SK-N-SH (cell line): ENCODE measurements around the gene EPB41L2. TPM values are rescaled to one million over a fixed set of nuclear protein-coding genes. Genes with fewer than 3 reads are reported as not detected.

Experiments
- CTCF ChIA-PET: fragments of 300-600, 350-600 bp; formaldehyde crosslinking; extraction: SDS; loops from one replicate; lab custom pipeline; 2021; lab: Yijun Ruan, JAX
- POLR2A ChIA-PET: fragments of 350-600 bp; sonication (Branson Sonifier 250); formaldehyde crosslinking; extraction: SDS; loops from one replicate; lab custom pipeline; 2020; ENCODE audit warnings: antibody characterized with exemption, inconsistent platforms; lab: Yijun Ruan, JAX
- DNase-seq: peaks from one replicate; pipeline ENCODE4 v3.0.0; 2012
- H2AFZ ChIP-seq: fragments of 200-600 bp; sonication (generic); 2 replicates; pipeline ENCODE4 v1.8.1; 2016; ENCODE audit warnings: antibody characterized with exemption, mild to moderate bottlenecking, low read depth
- H3F3A ChIP-seq: fragments of 200-600 bp; sonication (generic); replicated peaks from 2 replicates; pipeline ENCODE3; 2016; ENCODE audit warnings: antibody characterized with exemption, mild to moderate bottlenecking; ENCODE audit not compliant: insufficient read depth
- H3K27ac ChIP-seq, 2 experiments: fragments of 200-500 bp in 1 of 2; fragments of 200-600 bp in 1 of 2; sonication (Bioruptor generic) in 1 of 2; sonication (generic), shearing (Covaris generic) in 1 of 2; 2 replicates each; pipeline versions ENCODE4 v1.5.1 to v1.6.1; 2014 to 2016; ENCODE audit warnings: low read depth in 2 of 2, inconsistent platforms in 1 of 2, low read length in 1 of 2, mild to moderate bottlenecking in 1 of 2, mixed read lengths in 1 of 2
- H3K27me3 ChIP-seq: fragments of 200-600 bp; sonication (generic), shearing (Covaris generic); 2 replicates; pipeline ENCODE4 v1.6.1; 2016; ENCODE audit warnings: mixed run types; ENCODE audit not compliant: insufficient read depth
- H3K36me3 ChIP-seq, 2 experiments: fragments of 200-500 bp in 1 of 2; fragments of 200-600 bp in 1 of 2; sonication (Bioruptor generic) in 1 of 2; sonication (generic) in 1 of 2; replicated peaks in 1 of 2; 2 replicates each; pipeline versions ENCODE3 to v1.5.1; 2014 to 2016; ENCODE audit warnings: low read length in 1 of 2, mild to moderate bottlenecking in 1 of 2; ENCODE audit not compliant: insufficient read depth in 2 of 2, control insufficient read depth in 1 of 2
- H3K4me1 ChIP-seq, 2 experiments: fragments of 200-500 bp in 1 of 2; fragments of 200-600 bp in 1 of 2; sonication (Bioruptor generic) in 1 of 2; sonication (generic), shearing (Covaris generic) in 1 of 2; 2 replicates each; pipeline versions ENCODE4 v1.5.1 to v1.6.1; 2014 to 2016; ENCODE audit warnings: low read depth in 1 of 2, low read length in 1 of 2, mixed run types in 1 of 2; ENCODE audit not compliant: insufficient read depth in 2 of 2, control insufficient read depth in 1 of 2
- H3K4me2 ChIP-seq: fragments of 200-600 bp; sonication (generic), shearing (Covaris generic); 2 replicates; pipeline ENCODE4 v1.6.1; 2017; ENCODE audit warnings: mixed run types
- H3K4me3 ChIP-seq, 2 experiments: fragments of 200-500 bp in 1 of 2; fragments of 200-600 bp in 1 of 2; sonication (Bioruptor generic) in 1 of 2; sonication (generic), shearing (Covaris generic) in 1 of 2; 2 replicates each; pipeline versions ENCODE4 v1.5.1 to v1.8.1; 2014 to 2016; ENCODE audit warnings: low read depth in 2 of 2, inconsistent platforms in 1 of 2, low read length in 1 of 2, mild to moderate bottlenecking in 1 of 2, mixed read lengths in 1 of 2, moderate library complexity in 1 of 2
- H3K79me2 ChIP-seq: fragments of 200-600 bp; sonication (generic); 2 replicates; pipeline ENCODE4 v1.8.1; 2017; ENCODE audit warnings: mild to moderate bottlenecking; ENCODE audit not compliant: insufficient read depth
- H3K9ac ChIP-seq: fragments of 200-600 bp; sonication (generic); 2 replicates; pipeline ENCODE4 v1.6.1; 2017; ENCODE audit warnings: mixed run types
- H3K9me2 ChIP-seq: fragments of 200-600 bp; sonication (generic); 2 replicates; pipeline ENCODE4 v1.6.1; 2017; ENCODE audit warnings: mixed run types
- H3K9me3 ChIP-seq: fragments of 200-600 bp; sonication (generic); 2 replicates; pipeline ENCODE4 v1.6.1; 2017; ENCODE audit warnings: mixed run types, mild to moderate bottlenecking, moderate library complexity
- H4K20me1 ChIP-seq: fragments of 200-600 bp; sonication (generic); 2 replicates; pipeline ENCODE4 v1.6.1; 2017; ENCODE audit warnings: mild to moderate bottlenecking, mixed run types; ENCODE audit not compliant: insufficient read depth
- CHD2 ChIP-seq: fragments of 150-350 bp; IDR thresholded peaks from 2 replicates; pipeline ENCODE4 v1.6.1; 2018; ENCODE audit warnings: low read length; ENCODE audit not compliant: partially characterized antibody
- CTCF ChIP-seq: fragments of 200-600 bp; sonication (generic); IDR thresholded peaks from 2 replicates; pipeline ENCODE4 v1.6.1; 2017; ENCODE audit warnings: antibody characterized with exemption, mild to moderate bottlenecking, moderate library complexity
- ELF1 ChIP-seq: IDR thresholded peaks from 2 replicates; pipeline ENCODE4 v1.4.0; 2012
- EZH2phosphoT487 ChIP-seq: fragments of 200-600 bp; sonication (generic); IDR thresholded peaks from 2 replicates; pipeline ENCODE4 v1.6.1; 2017; ENCODE audit warnings: low read depth, mixed run types, mild to moderate bottlenecking, antibody characterized with exemption, moderate library complexity, borderline replicate concordance
- FOXJ3 ChIP-seq: sonication (generic); formaldehyde crosslinking; IDR thresholded peaks from 2 replicates; pipeline ENCODE4 v1.5.1; 2020; ENCODE audit warnings: mild to moderate bottlenecking, missing genetic modification reagents
- GABPA ChIP-seq: IDR thresholded peaks from 2 replicates; pipeline ENCODE4 v1.4.0; 2012; ENCODE audit warnings: low read depth, mild to moderate bottlenecking
- GATA2 ChIP-seq: sonication (generic); formaldehyde crosslinking; IDR thresholded peaks from 2 replicates; pipeline ENCODE4 v1.5.0; 2020; ENCODE audit warnings: mild to moderate bottlenecking, missing genetic modification reagents
- JUND ChIP-seq: IDR thresholded peaks from 2 replicates; pipeline ENCODE4 v1.4.0; 2012
- MAX ChIP-seq: IDR thresholded peaks from 2 replicates; pipeline ENCODE4 v1.4.0; 2012; ENCODE audit warnings: low read depth
- MEF2A ChIP-seq: IDR thresholded peaks from 2 replicates; pipeline ENCODE4 v1.4.0; 2012; ENCODE audit warnings: low read depth, borderline replicate concordance
- MXI1 ChIP-seq: IDR thresholded peaks from 2 replicates; pipeline ENCODE4 v1.6.1; 2012; ENCODE audit warnings: mild to moderate bottlenecking, low read depth, low read length, improper control_type of control experiment
- NFIC ChIP-seq: IDR thresholded peaks from 2 replicates; pipeline ENCODE4 v1.4.0; 2012; ENCODE audit warnings: borderline replicate concordance
- NRF1 ChIP-seq: IDR thresholded peaks from 2 replicates; pipeline ENCODE4 v1.6.1; 2012; ENCODE audit warnings: low read depth, mild to moderate bottlenecking, low read length
- POLR2AphosphoS5 ChIP-seq: IDR thresholded peaks from 2 replicates; pipeline ENCODE4 v1.6.1; 2012; ENCODE audit warnings: low read depth, low read length
- REST ChIP-seq: IDR thresholded peaks from 2 replicates; pipeline ENCODE4 v1.6.1; 2012; ENCODE audit warnings: mild to moderate bottlenecking, low read depth, low read length, moderate library complexity
- RXRA ChIP-seq: IDR thresholded peaks from 2 replicates; pipeline ENCODE4 v1.4.0; 2012; ENCODE audit warnings: low read depth, mild to moderate bottlenecking, borderline replicate concordance
- TAF1 ChIP-seq: IDR thresholded peaks from 2 replicates; pipeline ENCODE4 v1.6.1; 2012; ENCODE audit warnings: low read depth, mild to moderate bottlenecking, low read length, moderate library complexity, borderline replicate concordance
- USF2 ChIP-seq: fragments of 150-350 bp; IDR thresholded peaks from 2 replicates; pipeline ENCODE4 v1.6.1; 2017; ENCODE audit warnings: antibody characterized with exemption, low read length, low read depth, borderline replicate concordance
- YY1 ChIP-seq: IDR thresholded peaks from 2 replicates; pipeline ENCODE4 v1.4.0; 2012; ENCODE audit warnings: low read depth, mild to moderate bottlenecking
- ZBTB33 ChIP-seq: IDR thresholded peaks from 2 replicates; pipeline ENCODE4 v1.4.0; 2012; ENCODE audit warnings: low read depth, borderline replicate concordance
- whole genome bisulfite sequencing: methylation state at CpG from one replicate; pipeline ENCODE4 v1.1.6; 2017; ENCODE audit warnings: low lambda C conversion rate; 5-methylcytosine and 5-hydroxymethylcytosine counted together
- polyA plus RNA-seq, 3 experiments: library from polyadenylated mRNA; depleted of rRNA; stranded (reverse); fragments of >200 nt; gene quantifications; 2 replicates each; pipeline ENCODE4 v1.2.3, GENCODE V29; 2012

EPB41L2 gene
- polyA plus RNA-seq, 1 of the 3 experiments (the other 2 are of a cell fraction): 1.4 TPM

- Histone ChIP-seq H3K79me2 (no peaks in the 10 kb centered on the region), H3K4me2 (no peak overlapping the region), H3K4me3 (no peak overlapping the region), H3K9ac (no peak overlapping the region), H4K20me1 (no peaks in the 10 kb centered on the region), H3F3A (no peaks in the 10 kb centered on the region), H3K9me2 (no peaks in the 10 kb centered on the region), H3K27ac (no peak overlapping the region), H3K36me3 (no peaks in the 10 kb centered on the region), H2AFZ (no peak overlapping the region), H3K27me3 (no peaks in the 10 kb centered on the region; the same call in 1 of the 2 replicates), H3K4me1 (peaks cover 0 to 6% of the 10 kb centered on the region in 2 experiments; a peak in 1 of 4 replicates), H3K9me3 (no peaks in the 10 kb centered on the region)
- POLR2A ChIA-PET: no interaction called here
- TF ChIP-seq EZH2phosphoT487: no peak
- TF ChIP-seq GATA2: no peak
- TF ChIP-seq CHD2: no peak
- TF ChIP-seq GABPA: no peak
- TF ChIP-seq NFIC: no peak
- no peak for TF ChIP-seq TAF1
- TF ChIP-seq CTCF: no peak
- TF ChIP-seq MAX: no peak
- TF ChIP-seq MXI1: no peak
- TF ChIP-seq NRF1: no peak
- CTCF ChIA-PET: no interaction called here
- no peak for DNase-seq
- WGBS: 18% methylated on average over 1 of the region's 1 CpG
Measured at GRCh38 chr6:130949553-130949952, 113.5 kb downstream of the EPB41L2 start.

GRCh38 chr6:130947464-130947863 is 115.6 kb downstream of the EPB41L2 start:
- ChIA-PET CTCF (interaction anchor here (1.0 kb wide), 1 partner anchor 12 kb away, joined by 3 read pairs; no protein-coding TSS in a partner anchor), POLR2A (no interaction called here)
- Histone ChIP-seq H3K9me3 (no peaks in the 10 kb centered on the region), H3K36me3 (no peaks in the 10 kb centered on the region), H3F3A (no peaks in the 10 kb centered on the region), H3K27me3 (no peaks in the 10 kb centered on the region; the same call in 1 of the 2 replicates), H3K9me2 (no peaks in the 10 kb centered on the region), H3K79me2 (no peaks in the 10 kb centered on the region), H3K27ac (no peak overlapping the region), H4K20me1 (no peaks in the 10 kb centered on the region), H2AFZ (no peak overlapping the region), H3K4me3 (no peak overlapping the region), H3K9ac (no peak overlapping the region), H3K4me2 (no peak overlapping the region), H3K4me1 (peaks cover 0 to 6% of the 10 kb centered on the region in 2 experiments; a peak in 1 of 4 replicates)
- 6% methylated on average over 4 of the region's 4 CpGs for WGBS
- DNase-seq: no peak
- TF ChIP-seq POLR2AphosphoS5 (no peak), ZBTB33 (no peak), RXRA (no peak), USF2 (no peak), GABPA (no peak), MXI1 (no peak), FOXJ3 (CRISPR knock-in tag) (no peak), YY1 (no peak), NRF1 (no peak), MEF2A (no peak), ELF1 (no peak), REST (no peak), CHD2 (no peak), TAF1 (no peak), JUND (no peak)
